ENCODE results near the gene BRPF1.

- TF ChIP-seq CTCF (conservative IDR thresholded peaks at IDR 0.05; ENCODE audit: low read depth in 2 of 2) (no peak), EZH2 (IDR thresholded peaks at IDR 0.05; ENCODE audit: low read depth, unreplicated experiment) (no peak), REST (IDR thresholded peaks at IDR 0.05; ENCODE audit: unreplicated experiment) (no peak), EZH2phosphoT487 (IDR thresholded peaks at IDR 0.05; ENCODE audit: unreplicated experiment) (no peak), POLR2AphosphoS5 (IDR thresholded peaks at IDR 0.05; ENCODE audit: low read depth) (no peak)
These were observed 60.4 kb downstream of the BRPF1 start for GRCh38 chr3:9791790-9792404.
